HepG2 (cell line): ENCODE data around the gene BCL2L1. TPM values are rescaled to one million over a fixed set of nuclear protein-coding genes. Genes with fewer than 3 reads are reported as not detected.

ENCODE experiments used
- POLR2AphosphoS5 ChIP-seq: IDR thresholded peaks from 2 replicates; pipeline ENCODE4 v1.6.1; 2012; ENCODE audit warnings: low read depth, low read length
- TARDBP ChIP-seq: sonication (generic); formaldehyde crosslinking; IDR thresholded peaks from 2 replicates; pipeline ENCODE4 v1.8.0; 2022; ENCODE audit warnings: mild to moderate bottlenecking, missing genetic modification reagents
- TCF7L2 ChIP-seq: IDR thresholded peaks from 2 replicates; pipeline ENCODE4 v1.6.1; 2011; ENCODE audit warnings: mild to moderate bottlenecking, low read depth, low read length, moderate library complexity
- polyA plus RNA-seq, 8 experiments: library from polyadenylated mRNA; depleted of rRNA in 3 of 8; stranded (reverse) in 7 of 8; unstranded in 1 of 8; fragments of >200 nt; fragmentation: Illumina TruSeq in 4 of 8; extraction: Trizol in 4 of 8; gene quantifications; 2 replicates each; pipeline versions ENCODE4 v1.2.1 to v1.2.3, GENCODE V29; 2011 to 2016; ENCODE audit warnings: low read depth in 4 of 8, missing spikeins in 1 of 8, mixed read lengths in 1 of 8; ENCODE audit not compliant: insufficient read depth in 1 of 8
- total RNA-seq, 5 experiments: library from RNA; depleted of rRNA; stranded (reverse); fragments of >200 nt; fragmentation: Illumina TruSeq; extraction: Trizol; gene quantifications; 2 replicates each; pipeline ENCODE4 v1.2.3, GENCODE V29; 2016; ENCODE audit warnings: low read depth in 1 of 5
- TF ChIP-seq, protein P1 (sequence below): sonication (generic); formaldehyde crosslinking; IDR thresholded peaks from 2 replicates; pipeline ENCODE4 v1.8.0; 2022; ENCODE audit warnings: missing genetic modification reagents, mild to moderate bottlenecking, borderline replicate concordance
- TF ChIP-seq, protein P2 (sequence below): sonication (generic); formaldehyde crosslinking; IDR thresholded peaks from 2 replicates; pipeline ENCODE4; 2020; ENCODE audit warnings: missing genetic modification reagents, mild to moderate bottlenecking, borderline replicate concordance
- TF ChIP-seq, protein P3 (sequence below): sonication (generic); formaldehyde crosslinking; IDR thresholded peaks from 2 replicates; pipeline ENCODE4 v1.4.0; 2020; ENCODE audit warnings: mild to moderate bottlenecking, missing genetic modification reagents
- TF ChIP-seq, protein P4 (sequence below): sonication (generic); formaldehyde crosslinking; IDR thresholded peaks from 2 replicates; pipeline ENCODE4 v1.5.1; 2020; ENCODE audit warnings: missing genetic modification reagents, mild to moderate bottlenecking, borderline replicate concordance
- TF ChIP-seq, protein P5 (sequence below): IDR thresholded peaks from 2 replicates; pipeline ENCODE4 v1.6.1; 2016; ENCODE audit warnings: control low read depth
- TF ChIP-seq, protein P6 (sequence below): sonication (generic); formaldehyde crosslinking; IDR thresholded peaks from 2 replicates; pipeline ENCODE4 v1.8.1; 2022; ENCODE audit warnings: mild to moderate bottlenecking, missing genetic modification reagents

Gene BCL2L1
- total and polyA plus RNA-seq, 2 of the 13 experiments (the other 11 are each of a cell fraction or from before 2014, with no cell fraction given), result 164 to 258 TPM

DNA sequence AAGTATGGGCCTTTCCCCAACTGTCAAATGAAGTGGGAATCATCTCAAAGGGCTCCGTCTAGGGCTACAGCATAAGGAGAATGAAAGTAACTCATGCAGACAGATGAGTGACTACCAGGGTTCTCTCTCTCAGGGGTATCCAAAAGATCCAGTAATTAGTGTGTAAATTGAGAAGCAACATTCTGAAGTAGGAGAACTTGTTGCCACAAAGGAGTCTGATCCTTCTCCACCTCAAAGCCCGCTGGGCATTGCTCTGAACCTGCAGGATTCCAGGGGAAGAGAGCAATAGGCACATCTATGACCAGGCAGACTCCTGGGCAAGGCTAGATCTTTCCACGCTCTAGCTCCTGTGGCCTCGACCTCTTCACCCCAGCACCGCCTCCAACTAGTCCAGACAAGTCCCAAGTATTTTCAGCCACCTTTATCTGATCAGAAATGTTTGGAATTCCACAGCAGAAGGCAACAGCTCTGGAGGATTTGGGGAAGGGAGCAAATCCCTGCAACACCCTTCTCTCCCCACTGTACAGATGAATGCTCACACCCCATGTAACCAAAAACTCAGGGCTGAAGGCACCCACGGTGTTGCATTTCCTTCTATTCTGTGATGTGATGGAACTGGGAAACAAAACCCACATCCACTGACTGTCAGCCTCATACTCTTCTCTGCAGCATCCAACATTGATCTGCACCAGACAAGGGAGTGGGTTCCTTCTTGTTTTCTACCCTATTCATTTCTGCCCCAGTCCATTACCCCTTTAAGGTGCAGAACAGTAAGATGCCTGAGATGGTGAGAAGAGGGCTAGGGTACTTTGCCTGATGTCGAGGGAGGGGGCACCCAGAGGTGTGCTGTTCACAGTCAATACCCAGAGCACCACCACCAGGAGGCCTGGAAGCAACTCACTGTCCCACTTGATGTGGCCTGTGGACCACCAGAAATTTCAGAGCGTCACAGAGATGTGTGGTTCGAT lies 44.0 kb downstream of the BCL2L1 start (continued):
- TF ChIP-seq, protein P1, sequence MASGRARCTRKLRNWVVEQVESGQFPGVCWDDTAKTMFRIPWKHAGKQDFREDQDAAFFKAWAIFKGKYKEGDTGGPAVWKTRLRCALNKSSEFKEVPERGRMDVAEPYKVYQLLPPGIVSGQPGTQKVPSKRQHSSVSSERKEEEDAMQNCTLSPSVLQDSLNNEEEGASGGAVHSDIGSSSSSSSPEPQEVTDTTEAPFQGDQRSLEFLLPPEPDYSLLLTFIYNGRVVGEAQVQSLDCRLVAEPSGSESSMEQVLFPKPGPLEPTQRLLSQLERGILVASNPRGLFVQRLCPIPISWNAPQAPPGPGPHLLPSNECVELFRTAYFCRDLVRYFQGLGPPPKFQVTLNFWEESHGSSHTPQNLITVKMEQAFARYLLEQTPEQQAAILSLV (CRISPR knock-in tag), result peak; percentile 73; the same call in 1 of the 2 replicates
- TF ChIP-seq, protein P2, sequence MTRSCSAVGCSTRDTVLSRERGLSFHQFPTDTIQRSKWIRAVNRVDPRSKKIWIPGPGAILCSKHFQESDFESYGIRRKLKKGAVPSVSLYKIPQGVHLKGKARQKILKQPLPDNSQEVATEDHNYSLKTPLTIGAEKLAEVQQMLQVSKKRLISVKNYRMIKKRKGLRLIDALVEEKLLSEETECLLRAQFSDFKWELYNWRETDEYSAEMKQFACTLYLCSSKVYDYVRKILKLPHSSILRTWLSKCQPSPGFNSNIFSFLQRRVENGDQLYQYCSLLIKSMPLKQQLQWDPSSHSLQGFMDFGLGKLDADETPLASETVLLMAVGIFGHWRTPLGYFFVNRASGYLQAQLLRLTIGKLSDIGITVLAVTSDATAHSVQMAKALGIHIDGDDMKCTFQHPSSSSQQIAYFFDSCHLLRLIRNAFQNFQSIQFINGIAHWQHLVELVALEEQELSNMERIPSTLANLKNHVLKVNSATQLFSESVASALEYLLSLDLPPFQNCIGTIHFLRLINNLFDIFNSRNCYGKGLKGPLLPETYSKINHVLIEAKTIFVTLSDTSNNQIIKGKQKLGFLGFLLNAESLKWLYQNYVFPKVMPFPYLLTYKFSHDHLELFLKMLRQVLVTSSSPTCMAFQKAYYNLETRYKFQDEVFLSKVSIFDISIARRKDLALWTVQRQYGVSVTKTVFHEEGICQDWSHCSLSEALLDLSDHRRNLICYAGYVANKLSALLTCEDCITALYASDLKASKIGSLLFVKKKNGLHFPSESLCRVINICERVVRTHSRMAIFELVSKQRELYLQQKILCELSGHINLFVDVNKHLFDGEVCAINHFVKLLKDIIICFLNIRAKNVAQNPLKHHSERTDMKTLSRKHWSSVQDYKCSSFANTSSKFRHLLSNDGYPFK (CRISPR knock-in tag), result no peak
- TF ChIP-seq TCF7L2, result no peak
- TF ChIP-seq, protein P3, sequence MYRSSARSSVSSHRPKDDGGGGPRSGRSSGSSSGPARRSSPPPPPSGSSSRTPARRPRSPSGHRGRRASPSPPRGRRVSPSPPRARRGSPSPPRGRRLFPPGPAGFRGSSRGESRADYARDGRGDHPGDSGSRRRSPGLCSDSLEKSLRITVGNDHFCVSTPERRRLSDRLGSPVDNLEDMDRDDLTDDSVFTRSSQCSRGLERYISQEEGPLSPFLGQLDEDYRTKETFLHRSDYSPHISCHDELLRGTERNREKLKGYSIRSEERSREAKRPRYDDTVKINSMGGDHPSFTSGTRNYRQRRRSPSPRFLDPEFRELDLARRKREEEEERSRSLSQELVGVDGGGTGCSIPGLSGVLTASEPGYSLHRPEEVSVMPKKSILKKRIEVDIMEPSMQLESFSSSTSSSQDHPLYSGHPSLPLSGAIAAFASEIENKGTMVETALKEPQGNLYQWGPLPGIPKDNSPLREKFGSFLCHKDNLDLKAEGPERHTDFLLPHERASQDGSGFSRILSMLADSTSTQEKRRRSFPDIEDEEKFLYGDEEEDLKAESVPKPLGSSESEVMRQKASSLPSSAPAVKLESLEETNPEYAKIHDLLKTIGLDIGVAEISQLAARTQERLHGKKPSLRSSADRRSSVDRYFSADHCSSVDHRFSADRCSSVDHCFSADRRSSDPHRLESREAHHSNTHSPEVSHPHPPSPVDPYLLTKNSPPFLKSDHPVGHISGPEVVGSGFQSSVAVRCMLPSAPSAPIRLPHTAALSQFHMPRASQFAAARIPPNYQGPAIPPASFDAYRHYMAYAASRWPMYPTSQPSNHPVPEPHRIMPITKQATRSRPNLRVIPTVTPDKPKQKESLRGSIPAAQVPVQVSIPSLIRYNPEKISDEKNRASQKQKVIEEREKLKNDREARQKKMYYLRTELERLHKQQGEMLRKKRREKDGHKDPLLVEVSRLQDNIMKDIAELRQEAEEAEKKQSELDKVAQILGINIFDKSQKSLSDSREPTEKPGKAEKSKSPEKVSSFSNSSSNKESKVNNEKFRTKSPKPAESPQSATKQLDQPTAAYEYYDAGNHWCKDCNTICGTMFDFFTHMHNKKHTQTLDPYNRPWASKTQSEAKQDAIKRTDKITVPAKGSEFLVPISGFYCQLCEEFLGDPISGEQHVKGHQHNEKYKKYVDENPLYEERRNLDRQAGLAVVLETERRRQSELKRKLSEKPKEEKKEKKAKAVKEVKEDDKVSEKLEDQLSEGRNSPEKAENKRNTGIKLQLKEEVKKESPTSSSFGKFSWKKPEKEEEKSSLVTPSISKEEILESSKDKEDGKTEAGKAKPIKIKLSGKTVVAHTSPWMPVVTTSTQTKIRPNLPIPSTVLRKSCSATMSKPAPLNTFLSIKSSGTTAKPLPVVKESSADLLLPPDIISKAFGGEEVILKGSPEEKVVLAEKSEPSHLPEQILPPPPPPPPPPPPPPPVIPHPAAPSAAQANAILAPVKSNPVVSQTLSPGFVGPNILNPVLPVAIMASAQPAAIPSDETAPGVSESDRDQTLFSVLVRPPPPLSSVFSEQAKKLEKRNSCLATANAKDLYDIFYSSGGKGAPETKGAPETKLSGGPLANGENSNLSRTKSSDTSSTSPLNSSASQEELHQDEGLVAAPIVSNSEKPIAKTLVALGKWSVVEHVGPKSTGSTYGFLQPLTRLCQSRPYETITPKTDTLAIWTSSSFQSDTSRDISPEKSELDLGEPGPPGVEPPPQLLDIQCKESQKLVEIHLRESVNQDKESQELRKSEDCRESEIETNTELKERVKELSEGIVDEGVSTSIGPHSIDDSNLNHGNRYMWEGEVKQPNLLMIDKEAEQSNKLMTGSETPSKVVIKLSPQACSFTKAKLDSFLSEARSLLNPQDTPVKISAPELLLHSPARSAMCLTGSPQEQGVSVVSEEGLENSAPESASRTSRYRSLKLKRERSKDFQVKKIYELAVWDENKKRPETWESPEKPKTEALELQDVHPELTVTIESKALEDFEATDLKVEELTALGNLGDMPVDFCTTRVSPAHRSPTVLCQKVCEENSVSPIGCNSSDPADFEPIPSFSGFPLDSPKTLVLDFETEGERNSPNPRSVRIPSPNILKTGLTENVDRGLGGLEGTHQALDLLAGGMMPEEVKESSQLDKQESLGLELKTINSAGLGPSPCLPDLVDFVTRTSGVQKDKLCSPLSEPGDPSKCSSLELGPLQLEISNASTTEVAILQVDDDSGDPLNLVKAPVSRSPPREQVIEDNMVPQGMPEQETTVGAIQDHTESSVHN (CRISPR knock-in tag), result peak; percentile 49; the same call in 1 of the 2 replicates
- TF ChIP-seq, protein P4, sequence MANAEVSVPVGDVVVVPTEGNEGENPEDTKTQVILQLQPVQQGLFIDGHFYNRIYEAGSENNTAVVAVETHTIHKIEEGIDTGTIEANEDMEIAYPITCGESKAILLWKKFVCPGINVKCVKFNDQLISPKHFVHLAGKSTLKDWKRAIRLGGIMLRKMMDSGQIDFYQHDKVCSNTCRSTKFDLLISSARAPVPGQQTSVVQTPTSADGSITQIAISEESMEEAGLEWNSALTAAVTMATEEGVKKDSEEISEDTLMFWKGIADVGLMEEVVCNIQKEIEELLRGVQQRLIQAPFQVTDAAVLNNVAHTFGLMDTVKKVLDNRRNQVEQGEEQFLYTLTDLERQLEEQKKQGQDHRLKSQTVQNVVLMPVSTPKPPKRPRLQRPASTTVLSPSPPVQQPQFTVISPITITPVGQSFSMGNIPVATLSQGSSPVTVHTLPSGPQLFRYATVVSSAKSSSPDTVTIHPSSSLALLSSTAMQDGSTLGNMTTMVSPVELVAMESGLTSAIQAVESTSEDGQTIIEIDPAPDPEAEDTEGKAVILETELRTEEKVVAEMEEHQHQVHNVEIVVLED, result peak; percentile 46; the same call in 1 of the 2 replicates
- peak; percentile 29 for TF ChIP-seq POLR2AphosphoS5
- TF ChIP-seq TARDBP, result peak; percentile 40; the same call in 1 of the 2 replicates
- TF ChIP-seq, protein P5, sequence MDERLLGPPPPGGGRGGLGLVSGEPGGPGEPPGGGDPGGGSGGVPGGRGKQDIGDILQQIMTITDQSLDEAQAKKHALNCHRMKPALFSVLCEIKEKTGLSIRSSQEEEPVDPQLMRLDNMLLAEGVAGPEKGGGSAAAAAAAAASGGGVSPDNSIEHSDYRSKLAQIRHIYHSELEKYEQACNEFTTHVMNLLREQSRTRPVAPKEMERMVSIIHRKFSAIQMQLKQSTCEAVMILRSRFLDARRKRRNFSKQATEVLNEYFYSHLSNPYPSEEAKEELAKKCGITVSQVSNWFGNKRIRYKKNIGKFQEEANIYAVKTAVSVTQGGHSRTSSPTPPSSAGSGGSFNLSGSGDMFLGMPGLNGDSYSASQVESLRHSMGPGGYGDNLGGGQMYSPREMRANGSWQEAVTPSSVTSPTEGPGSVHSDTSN (CRISPR knock-in tag), result 0 out of 2 replicates have a peak, but pooled peaks have one; percentile 10
- TF ChIP-seq, protein P6, sequence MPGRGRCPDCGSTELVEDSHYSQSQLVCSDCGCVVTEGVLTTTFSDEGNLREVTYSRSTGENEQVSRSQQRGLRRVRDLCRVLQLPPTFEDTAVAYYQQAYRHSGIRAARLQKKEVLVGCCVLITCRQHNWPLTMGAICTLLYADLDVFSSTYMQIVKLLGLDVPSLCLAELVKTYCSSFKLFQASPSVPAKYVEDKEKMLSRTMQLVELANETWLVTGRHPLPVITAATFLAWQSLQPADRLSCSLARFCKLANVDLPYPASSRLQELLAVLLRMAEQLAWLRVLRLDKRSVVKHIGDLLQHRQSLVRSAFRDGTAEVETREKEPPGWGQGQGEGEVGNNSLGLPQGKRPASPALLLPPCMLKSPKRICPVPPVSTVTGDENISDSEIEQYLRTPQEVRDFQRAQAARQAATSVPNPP (CRISPR knock-in tag), result no peak
